SK-N-SH (cell line): Measurements from ENCODE around the gene KRTAP12-2.

ENCODE experiments used
- CHD2 ChIP-seq: fragments of 150-350 bp; IDR thresholded peaks from 2 replicates; pipeline ENCODE4 v1.6.1; 2018; ENCODE audit warnings: low read length; ENCODE audit not compliant: partially characterized antibody
- EP300 ChIP-seq, 2 experiments: IDR thresholded peaks; 2 replicates each; pipeline versions ENCODE4 v1.4.0 to v1.6.1; 2012; ENCODE audit warnings: borderline replicate concordance in 1 of 2, low read depth in 1 of 2, low read length in 1 of 2
- GATA2 ChIP-seq: sonication (generic); formaldehyde crosslinking; IDR thresholded peaks from 2 replicates; pipeline ENCODE4 v1.5.0; 2020; ENCODE audit warnings: mild to moderate bottlenecking, missing genetic modification reagents
- MXI1 ChIP-seq: IDR thresholded peaks from 2 replicates; pipeline ENCODE4 v1.6.1; 2012; ENCODE audit warnings: mild to moderate bottlenecking, low read depth, low read length, improper control_type of control experiment
- PBX3 ChIP-seq: IDR thresholded peaks from 2 replicates; pipeline ENCODE4; 2012
- RFX5 ChIP-seq: IDR thresholded peaks from 2 replicates; pipeline ENCODE4 v1.6.1; 2012; ENCODE audit warnings: mild to moderate bottlenecking, improper control_type of control experiment, low read length
- SMC3 ChIP-seq: IDR thresholded peaks from 2 replicates; pipeline ENCODE4 v1.6.1; 2012; ENCODE audit warnings: low read depth, low read length, improper control_type of control experiment
- TAF1 ChIP-seq: IDR thresholded peaks from 2 replicates; pipeline ENCODE4 v1.6.1; 2012; ENCODE audit warnings: low read depth, mild to moderate bottlenecking, low read length, moderate library complexity, borderline replicate concordance
- USF1 ChIP-seq: IDR thresholded peaks from 2 replicates; pipeline ENCODE4 v1.4.0; 2012; ENCODE audit warnings: low read depth, borderline replicate concordance
- YY1 ChIP-seq: IDR thresholded peaks from 2 replicates; pipeline ENCODE4 v1.4.0; 2012; ENCODE audit warnings: low read depth, mild to moderate bottlenecking
- TF ChIP-seq, protein P1 (sequence below): IDR thresholded peaks from 2 replicates; pipeline ENCODE4 v1.4.0; 2012; ENCODE audit warnings: low read depth
- TF ChIP-seq, protein P2 (sequence below): fragments of 200-600 bp; sonication (generic); IDR thresholded peaks from 2 replicates; pipeline ENCODE4 v1.6.1; 2017; ENCODE audit warnings: antibody characterized with exemption, mild to moderate bottlenecking, moderate library complexity

- TF ChIP-seq SMC3: no peak
- TF ChIP-seq RFX5: no peak
- no peak for TF ChIP-seq MXI1
- TF ChIP-seq, protein P1, sequence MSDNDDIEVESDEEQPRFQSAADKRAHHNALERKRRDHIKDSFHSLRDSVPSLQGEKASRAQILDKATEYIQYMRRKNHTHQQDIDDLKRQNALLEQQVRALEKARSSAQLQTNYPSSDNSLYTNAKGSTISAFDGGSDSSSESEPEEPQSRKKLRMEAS: no peak
- TF ChIP-seq, protein P2, sequence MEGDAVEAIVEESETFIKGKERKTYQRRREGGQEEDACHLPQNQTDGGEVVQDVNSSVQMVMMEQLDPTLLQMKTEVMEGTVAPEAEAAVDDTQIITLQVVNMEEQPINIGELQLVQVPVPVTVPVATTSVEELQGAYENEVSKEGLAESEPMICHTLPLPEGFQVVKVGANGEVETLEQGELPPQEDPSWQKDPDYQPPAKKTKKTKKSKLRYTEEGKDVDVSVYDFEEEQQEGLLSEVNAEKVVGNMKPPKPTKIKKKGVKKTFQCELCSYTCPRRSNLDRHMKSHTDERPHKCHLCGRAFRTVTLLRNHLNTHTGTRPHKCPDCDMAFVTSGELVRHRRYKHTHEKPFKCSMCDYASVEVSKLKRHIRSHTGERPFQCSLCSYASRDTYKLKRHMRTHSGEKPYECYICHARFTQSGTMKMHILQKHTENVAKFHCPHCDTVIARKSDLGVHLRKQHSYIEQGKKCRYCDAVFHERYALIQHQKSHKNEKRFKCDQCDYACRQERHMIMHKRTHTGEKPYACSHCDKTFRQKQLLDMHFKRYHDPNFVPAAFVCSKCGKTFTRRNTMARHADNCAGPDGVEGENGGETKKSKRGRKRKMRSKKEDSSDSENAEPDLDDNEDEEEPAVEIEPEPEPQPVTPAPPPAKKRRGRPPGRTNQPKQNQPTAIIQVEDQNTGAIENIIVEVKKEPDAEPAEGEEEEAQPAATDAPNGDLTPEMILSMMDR: no peak
- TF ChIP-seq PBX3: no peak
- no peak for TF ChIP-seq YY1
- no peak for TF ChIP-seq CHD2
- TF ChIP-seq GATA2: no peak
- TF ChIP-seq TAF1: no peak
- no peak for TF ChIP-seq EP300 (IDR thresholded peaks at IDR 0.05; ENCODE audit: borderline replicate concordance in 1 of 2, low read depth in 1 of 2, low read length in 1 of 2)
- TF ChIP-seq USF1: no peak
These were observed 15.3 kb upstream of the KRTAP12-2 start, which contains the start of gene KRTAP12-1 for GRCh38 chr21:44681861-44682579.
